ENCODE data around the gene TICRR.

GRCh38 chr15:89611317-89611716, 36.0 kb downstream of the TICRR start:
- TF ChIP-seq EZH2 (IDR thresholded peaks at IDR 0.05; ENCODE audit: borderline replicate concordance, low read depth, low read length, severe bottlenecking): no peak
- no peak for TF ChIP-seq CTCF (IDR thresholded peaks at IDR 0.05; ENCODE audit: borderline replicate concordance, extremely low read depth, low read length, poor library complexity, severe bottlenecking)
